ENCODE data around the gene EEF1AKMT4.

The EEF1AKMT4 gene

GRCh38 chr3:184299488-184300377 is 50.3 kb downstream of the EEF1AKMT4 start:
- DNase-seq (ENCODE audit: low read depth) = peak; percentile 34

GRCh38 chr3:184300378-184300720 is 50.9 kb downstream of the EEF1AKMT4 start:
- peak overlapping the region; percentile 80 for H3K4me3 ChIP-seq (replicated peaks; ENCODE audit: low read depth, low read length)
- no peak for TF ChIP-seq CTCF (IDR thresholded peaks at IDR 0.05; ENCODE audit: low read length, missing control alignments)
- DNase-seq (ENCODE audit: low read depth) = no peak

More at GRCh38 chr3:184299488-184300377, 50.3 kb downstream of the EEF1AKMT4 start:
- no peak for TF ChIP-seq CTCF (IDR thresholded peaks at IDR 0.05; ENCODE audit: low read length, missing control alignments)
- peak overlapping the region; percentile 80 for H3K4me3 ChIP-seq (replicated peaks; ENCODE audit: low read depth, low read length)

- no peak overlapping the region for H3K4me3 ChIP-seq (replicated peaks; ENCODE audit: low read depth, low read length)
- peak; percentile 48 for DNase-seq (ENCODE audit: low read depth)
- TF ChIP-seq CTCF (IDR thresholded peaks at IDR 0.05; ENCODE audit: low read length, missing control alignments) = peak; percentile 50
These were observed 56.1 kb downstream of the EEF1AKMT4 start for GRCh38 chr3:184305577-184305976.

DNA sequence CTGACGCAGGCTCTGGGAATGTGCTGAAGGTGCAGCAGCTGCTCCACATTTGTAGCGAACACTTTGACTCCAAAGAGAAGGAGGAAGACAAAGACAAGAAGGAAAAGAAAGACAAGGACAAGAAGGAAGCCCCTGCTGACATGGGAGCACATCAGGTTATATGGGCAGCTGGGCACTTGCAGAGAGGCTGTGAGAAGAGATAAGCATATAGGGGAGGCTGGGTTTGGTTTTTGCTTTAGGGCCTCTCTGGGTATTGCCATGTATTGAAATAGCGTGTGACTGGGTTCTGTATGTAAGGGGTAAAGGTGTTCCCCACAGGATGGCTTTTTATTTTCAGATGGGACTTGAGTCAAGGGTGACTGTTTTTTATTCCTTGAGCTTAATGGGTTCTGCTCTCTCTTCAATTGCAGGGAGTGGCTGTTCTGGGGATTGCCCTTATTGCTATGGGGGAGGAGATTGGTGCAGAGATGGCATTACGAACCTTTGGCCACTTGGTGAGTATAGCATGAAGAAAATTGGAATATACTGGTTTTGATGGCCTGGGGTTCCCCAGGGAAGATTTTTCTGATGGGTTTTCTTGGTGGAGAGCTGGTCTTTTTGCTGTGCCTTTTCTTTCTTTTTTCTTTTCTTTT is 57.0 kb downstream of the EEF1AKMT4 start:
- H3K4me3 ChIP-seq (replicated peaks; ENCODE audit: low read depth, low read length) = no peak overlapping the region
- no peak for TF ChIP-seq CTCF (IDR thresholded peaks at IDR 0.05; ENCODE audit: low read length, missing control alignments)
- no peak for DNase-seq (ENCODE audit: low read depth)

- DNase-seq (ENCODE audit: low read depth) = no peak
- no peak for TF ChIP-seq CTCF (IDR thresholded peaks at IDR 0.05; ENCODE audit: low read length, missing control alignments)
- H3K4me3 ChIP-seq (replicated peaks; ENCODE audit: low read depth, low read length) = no peak overlapping the region
These were observed 58.4 kb downstream of the EEF1AKMT4 start for GRCh38 chr3:184307915-184308314.

All from fibroblast of pulmonary artery (primary cell).